ENCODE measurements around the gene FZD2.
"Not testable (repeated sequence)": the region's sequence is repeated elsewhere in the genome, so short reads cannot be mapped to it uniquely, and the experiment has no call there.

The FZD2 gene

GRCh38 chr17:44558334-44558709 lies 1.0 kb downstream of the FZD2 start:
- ATAC-seq (no peak), DNase-seq (no peak)
- Mint-ChIP-seq H3K4me3 (peak overlapping the region; percentile 81), H3K36me3 (ENCODE audit: low read depth) (no peaks in the 10 kb centered on the region), H3K9me3 (no peaks in the 10 kb centered on the region), H3K4me1 (peaks cover 22% of the 10 kb centered on the region), H3K27me3 (peaks cover 68% of the 10 kb centered on the region), H3K27ac (no peak overlapping the region)

GRCh38 chr17:44558710-44559633 lies 1.7 kb downstream of the FZD2 start:
- H3K4me3 Mint-ChIP-seq, result peak overlapping the region; percentile 49
- ATAC-seq (no peak), DNase-seq (no peak)
- peaks cover 22% of the 10 kb centered on the region for H3K4me1 Mint-ChIP-seq
- H3K9me3 Mint-ChIP-seq, result no peaks in the 10 kb centered on the region
- no peaks in the 10 kb centered on the region for H3K36me3 Mint-ChIP-seq (ENCODE audit: low read depth)
- no peak overlapping the region for H3K27ac Mint-ChIP-seq
- H3K27me3 Mint-ChIP-seq, result peaks cover 68% of the 10 kb centered on the region

DNA sequence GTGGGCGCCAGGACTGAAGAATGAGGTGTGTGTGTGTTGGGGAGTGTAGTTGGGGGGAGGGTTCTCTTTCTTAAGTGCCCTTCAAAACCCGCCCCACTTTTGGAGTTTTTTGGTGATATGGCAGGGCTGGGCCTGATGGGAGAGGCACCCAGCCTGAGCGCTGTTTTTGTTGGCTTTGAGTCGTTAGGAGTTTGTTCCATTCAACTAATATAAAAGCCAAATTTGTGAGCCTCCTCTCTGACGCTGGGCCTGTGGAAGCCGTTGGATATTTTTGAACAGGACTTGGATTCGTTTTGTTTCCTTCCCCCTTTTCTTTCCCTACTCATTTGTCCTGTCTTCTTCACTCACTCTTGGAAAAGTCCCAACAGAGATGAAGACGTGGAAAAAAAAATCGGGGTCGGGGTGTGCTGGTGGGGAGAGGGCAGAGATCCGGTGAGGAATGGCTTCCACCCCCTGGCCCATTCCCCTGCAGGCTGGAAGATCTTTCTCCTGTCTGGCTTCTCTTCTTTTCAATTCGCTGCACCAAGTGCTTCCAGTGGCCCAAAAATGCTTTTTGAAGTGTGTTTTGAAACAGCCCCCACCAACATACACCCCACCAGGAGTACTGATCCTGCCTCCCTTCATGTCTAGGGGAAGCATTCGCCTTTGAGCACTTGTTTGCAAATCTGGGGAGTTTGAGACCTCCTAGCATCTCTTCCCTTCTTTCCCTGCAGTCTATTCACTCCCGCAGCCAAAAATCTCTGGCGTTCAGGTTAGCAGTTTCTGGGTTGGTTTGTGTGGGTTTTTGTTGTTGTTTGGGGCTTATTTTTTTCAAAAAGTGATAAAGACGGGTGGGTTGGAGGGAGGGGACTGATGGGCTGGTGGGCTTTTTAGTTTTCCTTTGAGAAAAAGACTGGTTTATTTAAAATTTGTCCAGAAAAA lies 2.6 kb downstream of the FZD2 start:
- Mint-ChIP-seq H3K36me3 (ENCODE audit: low read depth) (no peaks in the 10 kb centered on the region), H3K27ac (no peak overlapping the region), H3K4me1 (peaks cover 22% of the 10 kb centered on the region), H3K27me3 (peaks cover 74% of the 10 kb centered on the region), H3K9me3 (no peaks in the 10 kb centered on the region), H3K4me3 (no peak overlapping the region)
- ATAC-seq (no peak), DNase-seq (no peak)

- no peaks in the 10 kb centered on the region for H3K9me3 Mint-ChIP-seq
- ATAC-seq, result no peak
- peaks cover 66% of the 10 kb centered on the region for H3K27me3 Mint-ChIP-seq
- no peak for DNase-seq
- H3K36me3 Mint-ChIP-seq (ENCODE audit: low read depth), result peaks cover 2% of the 10 kb centered on the region
- no peak overlapping the region for H3K27ac Mint-ChIP-seq
- peaks cover 16% of the 10 kb centered on the region for H3K4me1 Mint-ChIP-seq
- H3K4me3 Mint-ChIP-seq, result no peak overlapping the region
Observed at GRCh38 chr17:44561237-44561623, 3.9 kb downstream of the FZD2 start.

DNA sequence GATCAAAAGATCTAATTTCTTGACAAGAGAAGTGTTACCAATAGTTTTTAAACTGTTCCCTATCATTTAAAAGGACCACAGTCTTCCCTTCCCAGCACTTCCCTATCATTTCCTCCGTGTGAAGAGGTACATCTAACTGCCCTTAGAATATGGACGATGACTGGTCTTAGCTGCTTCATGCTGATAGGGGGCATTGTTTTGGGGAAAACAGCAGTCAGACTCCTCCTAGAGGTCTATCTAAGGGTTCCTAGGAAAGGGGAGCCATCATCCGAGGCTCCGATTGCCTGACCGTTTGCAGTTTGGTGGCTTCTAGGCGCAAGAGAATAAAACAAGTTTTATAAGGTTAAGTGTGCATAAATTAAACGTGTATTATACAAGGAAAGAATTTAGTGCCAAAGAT lies 7.1 kb downstream of the FZD2 start:
- ATAC-seq, result no peak
- Mint-ChIP-seq H3K9me3 (no peaks in the 10 kb centered on the region), H3K27me3 (peaks cover 42% of the 10 kb centered on the region), H3K4me1 (peaks cover 3% of the 10 kb centered on the region), H3K27ac (no peak overlapping the region), H3K36me3 (ENCODE audit: low read depth) (peaks cover 2% of the 10 kb centered on the region), H3K4me3 (no peak overlapping the region)
- no peak for DNase-seq

GRCh38 chr17:44565866-44566443 lies 8.7 kb downstream of the FZD2 start:
- peaks cover 3% of the 10 kb centered on the region for H3K4me1 Mint-ChIP-seq
- H3K27me3 Mint-ChIP-seq, result peaks cover 27% of the 10 kb centered on the region
- ATAC-seq, result no peak
- no peak overlapping the region for H3K4me3 Mint-ChIP-seq
- H3K9me3 Mint-ChIP-seq, result no peaks in the 10 kb centered on the region
- DNase-seq, result peak; percentile 22
- H3K27ac Mint-ChIP-seq, result no peak overlapping the region
- peaks cover 2% of the 10 kb centered on the region for H3K36me3 Mint-ChIP-seq (ENCODE audit: low read depth)

- not testable (repeated sequence) for ATAC-seq, H3K27ac Mint-ChIP-seq, H3K4me1 Mint-ChIP-seq
Observed at GRCh38 chr17:44568311-44568944, 11.1 kb downstream of the FZD2 start.

DNA sequence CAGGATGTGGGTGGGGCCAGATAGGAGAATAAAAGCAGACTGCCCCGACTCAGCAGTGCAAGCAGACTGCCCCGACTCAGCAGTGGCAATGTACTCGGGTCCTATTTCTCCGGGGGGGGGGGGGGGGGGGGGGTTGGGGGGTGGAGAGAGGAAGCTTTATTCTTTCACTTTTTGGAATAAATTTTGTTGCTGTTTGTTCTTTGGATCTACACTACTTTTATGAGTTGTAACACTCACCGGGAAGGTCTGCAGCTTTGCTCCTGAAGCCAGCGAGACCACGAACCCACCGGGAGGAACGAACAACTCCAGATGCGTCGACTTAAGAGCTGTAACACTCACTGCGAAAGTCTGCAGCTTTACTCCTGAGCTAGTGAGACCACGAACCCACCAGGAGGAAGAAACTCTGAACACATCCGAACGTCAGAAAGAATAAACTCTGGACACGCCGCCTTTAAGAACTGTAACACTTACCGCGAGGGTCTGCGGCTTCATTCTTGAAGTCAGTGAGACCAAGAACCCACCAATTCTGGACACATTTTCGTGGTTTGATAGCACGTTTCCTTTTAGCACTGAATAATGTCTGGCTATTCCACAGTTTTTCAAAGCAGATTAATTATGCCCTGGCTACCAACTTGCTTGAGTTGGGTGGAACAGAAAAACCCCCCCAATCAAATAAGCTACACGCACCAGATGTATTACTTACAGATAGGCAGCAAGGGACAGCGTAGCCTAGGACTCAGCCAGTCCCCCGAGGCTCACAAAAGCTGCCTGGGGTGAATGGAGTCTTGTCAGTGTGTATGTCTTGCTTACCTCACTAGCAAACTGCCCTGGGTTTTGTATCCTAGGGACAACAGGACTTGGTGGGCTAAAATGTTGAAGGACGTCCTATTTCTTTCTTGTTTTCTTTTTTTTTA lies 11.9 kb downstream of the FZD2 start:
- peak; percentile 36 for ATAC-seq
- Mint-ChIP-seq H3K9me3 (no peaks in the 10 kb centered on the region), H3K36me3 (ENCODE audit: low read depth) (peaks cover 2% of the 10 kb centered on the region), H3K4me3 (no peak overlapping the region), H3K27me3 (peaks cover 14% of the 10 kb centered on the region), H3K27ac (peak overlapping the region; percentile 27), H3K4me1 (peaks cover 3% of the 10 kb centered on the region)
- DNase-seq, result no peak

More at GRCh38 chr17:44568311-44568944, 11.1 kb downstream of the FZD2 start:
- DNase-seq; H3K4me3 Mint-ChIP-seq; H3K36me3 Mint-ChIP-seq (ENCODE audit: low read depth); H3K27me3 Mint-ChIP-seq; H3K9me3 Mint-ChIP-seq: not testable (repeated sequence)

DNA sequence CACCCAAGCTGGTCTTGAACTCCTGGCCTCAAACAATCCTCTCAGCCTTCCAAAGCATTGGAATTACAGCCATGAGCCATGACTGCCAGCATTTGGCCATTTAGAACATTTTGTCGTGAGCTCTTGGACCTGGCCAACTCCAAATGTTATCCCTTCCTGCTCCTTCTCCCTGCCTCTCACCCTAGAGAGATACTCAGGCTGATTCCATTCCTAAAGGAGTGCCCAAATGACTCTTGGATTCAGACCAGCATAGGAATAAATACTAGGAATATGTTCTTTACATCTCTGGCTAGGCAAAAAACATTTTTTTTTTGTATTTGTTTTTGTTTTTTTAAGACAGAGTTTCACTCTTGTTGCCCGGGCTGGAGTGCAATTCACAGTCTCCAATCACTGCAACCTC lies 15.5 kb downstream of the FZD2 start:
- peaks cover 10% of the 10 kb centered on the region for H3K27me3 Mint-ChIP-seq
- H3K9me3 Mint-ChIP-seq, result no peaks in the 10 kb centered on the region
- no peak overlapping the region for H3K27ac Mint-ChIP-seq
- H3K4me3 Mint-ChIP-seq, result no peak overlapping the region
- DNase-seq (no peak), ATAC-seq (no peak)
- no peaks in the 10 kb centered on the region for H3K36me3 Mint-ChIP-seq (ENCODE audit: low read depth)
- H3K4me1 Mint-ChIP-seq, result peaks cover 3% of the 10 kb centered on the region

DNA sequence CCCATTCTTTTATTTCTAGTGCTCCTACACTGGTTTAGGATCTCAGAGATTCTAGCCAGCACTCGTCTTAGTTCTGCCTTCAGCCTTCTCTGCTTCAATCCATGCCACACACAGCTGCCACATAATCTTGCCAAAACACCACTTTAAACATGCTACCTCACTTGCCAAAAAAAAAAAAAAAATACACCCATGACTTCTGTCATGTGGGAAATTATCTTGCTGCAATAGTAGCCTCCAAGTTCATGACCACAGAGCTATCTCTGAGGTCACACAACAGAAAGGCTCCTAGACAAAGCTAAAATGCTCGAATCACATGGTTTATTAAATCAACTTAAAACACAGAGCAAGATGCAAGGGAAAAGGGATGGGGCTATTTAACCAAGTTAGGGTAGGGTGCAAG lies 18.1 kb downstream of the FZD2 start:
- Mint-ChIP-seq H3K4me1 (no peaks in the 10 kb centered on the region), H3K9me3 (no peaks in the 10 kb centered on the region)

DNA sequence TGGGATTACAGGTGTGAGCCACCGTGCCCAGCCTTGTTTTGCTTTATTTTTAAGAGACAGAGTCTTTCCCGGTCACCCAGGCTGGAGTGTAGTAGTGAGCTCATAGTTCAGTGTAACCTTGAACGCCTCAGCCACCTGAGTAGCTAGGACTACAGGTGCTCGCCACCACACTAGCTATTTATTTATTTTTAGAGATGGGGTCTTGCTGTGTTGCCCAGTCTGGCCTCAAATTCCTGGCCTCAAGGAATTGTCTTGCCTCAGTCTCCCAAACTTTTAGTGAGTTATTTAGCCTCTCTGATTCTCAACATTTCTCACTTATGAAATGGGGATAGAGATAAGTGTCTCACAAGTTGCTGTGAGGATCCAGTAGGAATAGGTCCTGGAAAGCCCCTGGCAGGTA lies 21.7 kb downstream of the FZD2 start:
- ATAC-seq (no peak), DNase-seq (no peak)
- H3K4me3 Mint-ChIP-seq, result no peak overlapping the region
- H3K27me3 Mint-ChIP-seq, result peaks cover 15% of the 10 kb centered on the region
- H3K36me3 Mint-ChIP-seq (ENCODE audit: low read depth), result no peaks in the 10 kb centered on the region
- no peaks in the 10 kb centered on the region for H3K4me1 Mint-ChIP-seq
- no peaks in the 10 kb centered on the region for H3K9me3 Mint-ChIP-seq
- H3K27ac Mint-ChIP-seq, result no peak overlapping the region

More for the DNA sequence above, 18.1 kb downstream of the FZD2 start:
- H3K27me3 Mint-ChIP-seq, result peaks cover 20% of the 10 kb centered on the region
- no peak for DNase-seq
- no peaks in the 10 kb centered on the region for H3K36me3 Mint-ChIP-seq (ENCODE audit: low read depth)
- H3K27ac Mint-ChIP-seq, result no peak overlapping the region
- H3K4me3 Mint-ChIP-seq, result no peak overlapping the region
- no peak for ATAC-seq

DNA sequence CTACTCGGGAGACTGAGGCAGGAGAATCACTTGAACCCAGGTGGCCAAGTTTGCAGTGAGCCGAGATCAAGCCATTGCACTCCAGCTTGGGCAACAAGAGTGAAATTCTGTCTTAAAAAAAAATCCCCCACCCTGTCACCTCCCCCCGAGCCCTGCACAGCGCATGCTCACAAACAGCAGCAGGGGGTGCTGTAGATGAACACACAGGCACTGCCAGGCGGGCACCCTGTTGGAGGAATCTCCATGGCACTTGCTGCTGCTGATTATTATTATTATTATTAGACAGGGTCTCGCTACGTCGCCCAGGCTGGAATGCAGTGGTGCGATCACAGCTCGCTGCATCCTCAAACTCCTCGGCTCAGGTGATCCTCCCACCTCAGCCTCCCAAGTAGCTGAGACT lies 24.6 kb downstream of the FZD2 start:
- Mint-ChIP-seq H3K4me1 (no peaks in the 10 kb centered on the region), H3K9me3 (no peaks in the 10 kb centered on the region), H3K36me3 (ENCODE audit: low read depth) (no peaks in the 10 kb centered on the region), H3K27me3 (peaks cover 11% of the 10 kb centered on the region), H3K27ac (no peak overlapping the region), H3K4me3 (no peak overlapping the region)
- ATAC-seq (no peak), DNase-seq (no peak)

GRCh38 chr17:44584443-44584842 lies 27.2 kb downstream of the FZD2 start:
- no peak overlapping the region for H3K27ac Mint-ChIP-seq
- H3K9me3 Mint-ChIP-seq, result no peaks in the 10 kb centered on the region
- ATAC-seq, result no peak

More at GRCh38 chr17:44584443-44584842, 27.2 kb downstream of the FZD2 start:
- H3K4me1 Mint-ChIP-seq, result no peaks in the 10 kb centered on the region
- H3K36me3 Mint-ChIP-seq (ENCODE audit: low read depth), result no peaks in the 10 kb centered on the region
- no peak for DNase-seq
- no peak overlapping the region for H3K4me3 Mint-ChIP-seq
- peaks cover 6% of the 10 kb centered on the region for H3K27me3 Mint-ChIP-seq

Data from activated naive CD8-positive, alpha-beta T cell treated with anti-CD3 and anti-CD28 coated beads, Interleukin-2, amount 50 U/mL, for 24 hours (primary cell).